HEK293T (cell line): ENCODE measurements around the gene CASZ1.

Experiments used
- FOXM1 ChIP-seq: fragments of 450-650 bp; IDR thresholded peaks from 2 replicates; pipeline ENCODE4 v1.6.1; 2017; ENCODE audit warnings: mild to moderate bottlenecking, borderline replicate concordance
- HDGF ChIP-seq: fragments of 450-650 bp; IDR thresholded peaks from 2 replicates; pipeline ENCODE4 v1.6.1; 2017; ENCODE audit warnings: antibody characterized with exemption, borderline replicate concordance
- LEF1 ChIP-seq: fragments of 450-650 bp; IDR thresholded peaks from 2 replicates; pipeline ENCODE4 v1.6.1; 2017; ENCODE audit warnings: mild to moderate bottlenecking, borderline replicate concordance
- NFRKB ChIP-seq: fragments of 450-650 bp; IDR thresholded peaks from 2 replicates; pipeline ENCODE4 v1.6.1; 2016; ENCODE audit warnings: mild to moderate bottlenecking, moderate library complexity
- SUZ12 ChIP-seq: fragments of 450-650 bp; IDR thresholded peaks from 2 replicates; pipeline ENCODE4 v1.6.1; 2016; ENCODE audit warnings: mild to moderate bottlenecking
- TARDBP ChIP-seq: fragments of 450-650 bp; IDR thresholded peaks from 2 replicates; pipeline ENCODE4 v1.6.1; 2016

DNA sequence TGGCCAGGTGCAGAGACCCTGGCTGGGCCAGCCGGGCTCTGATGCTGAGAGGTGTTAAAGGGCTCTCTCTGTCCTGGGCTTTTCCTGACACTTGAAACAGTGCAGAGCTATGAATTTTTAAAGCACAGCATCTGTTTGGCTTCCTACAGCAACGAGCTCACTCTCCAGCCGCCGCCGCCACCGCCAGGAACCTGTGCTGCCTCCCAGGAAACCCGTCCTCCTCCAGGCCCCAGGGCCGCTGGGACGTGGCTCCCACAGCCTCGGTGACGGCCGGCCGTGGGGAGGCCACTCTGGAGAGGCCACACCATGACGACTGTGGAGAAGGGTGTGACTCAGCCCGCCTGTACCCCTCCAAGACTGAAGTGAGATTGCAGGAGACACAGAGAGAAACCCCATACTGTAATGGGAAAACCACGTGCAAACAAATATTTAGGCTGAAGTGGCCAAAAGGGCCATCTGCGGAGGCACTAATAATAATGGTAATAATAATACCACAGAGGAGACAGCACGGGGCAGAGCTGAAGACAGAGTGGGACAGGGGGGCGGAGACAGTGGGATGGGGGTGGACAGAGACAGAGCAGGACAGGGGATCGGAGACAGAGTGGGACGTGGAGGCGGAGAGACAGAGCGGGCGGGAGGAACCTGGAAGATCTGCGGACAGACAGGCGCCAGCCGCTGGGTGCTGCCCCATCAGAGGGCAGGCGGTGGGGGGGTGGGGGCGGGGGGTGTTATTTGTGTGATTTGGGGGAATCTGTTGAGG is 139.2 kb downstream of the CASZ1 start:
- TF ChIP-seq NFRKB = no peak
- no peak for TF ChIP-seq FOXM1
- no peak for TF ChIP-seq TARDBP
- TF ChIP-seq LEF1 = no peak
- no peak for TF ChIP-seq HDGF
- no peak for TF ChIP-seq SUZ12
